ENCODE data around the gene CYP2A7. TPM values are rescaled to one million over a fixed set of nuclear protein-coding genes. Genes with fewer than 3 reads are reported as not detected.

Gene CYP2A7
- total RNA-seq, 1 donor from 2014 or later, result not detected

Other genes with a start within 250 kb of the CYP2A7 start
- gene NUMBL, start 191.6 kb downstream of the CYP2A7 start, total RNA-seq, result 21.4 and 26.8 TPM in 2 replicates
- 41.1 and 45.1 TPM in 2 replicates for gene COQ8B, start 165.3 kb downstream of the CYP2A7 start, total RNA-seq
- gene ITPKC, start 165.1 kb downstream of the CYP2A7 start, total RNA-seq, result 12.8 and 13.9 TPM in 2 replicates
- gene ACTMAP, start 131.8 kb downstream of the CYP2A7 start, total RNA-seq, result 22.7 and 25.1 TPM in 2 replicates
- 213 and 214 TPM in 2 replicates for gene SNRPA, start 131.0 kb downstream of the CYP2A7 start, total RNA-seq
- gene MIA, start 106.7 kb downstream of the CYP2A7 start, total RNA-seq, result 6.9 and 9.9 TPM in 2 replicates
- gene RAB4B, start 104.0 kb downstream of the CYP2A7 start, total RNA-seq, result 14.1 and 15.2 TPM in 2 replicates
- gene EGLN2, start 83.0 kb downstream of the CYP2A7 start, total RNA-seq, result 109 and 113 TPM in 2 replicates
- gene CYP2A6, start 31.8 kb downstream of the CYP2A7 start, total RNA-seq, result not detected in 2 replicates
- not detected in 2 replicates for gene CYP2B6, start 109.1 kb upstream of the CYP2A7 start, total RNA-seq
- gene CYP2A13, start 206.2 kb upstream of the CYP2A7 start, total RNA-seq, result not detected in 2 replicates
- not detected in 2 replicates for gene CYP2F1, start 232.2 kb upstream of the CYP2A7 start, total RNA-seq